Measurements from ENCODE around the gene LMTK3.

GRCh38 chr19:48480183-48480557 lies 31.5 kb downstream of the LMTK3 start:
- TF ChIP-seq CTCF (IDR thresholded peaks at IDR 0.05) (no peak), POLR2A (IDR thresholded peaks at IDR 0.05) (no peak)
